Measurements from ENCODE around the gene RPS6KB2.

Gene RPS6KB2

DNA sequence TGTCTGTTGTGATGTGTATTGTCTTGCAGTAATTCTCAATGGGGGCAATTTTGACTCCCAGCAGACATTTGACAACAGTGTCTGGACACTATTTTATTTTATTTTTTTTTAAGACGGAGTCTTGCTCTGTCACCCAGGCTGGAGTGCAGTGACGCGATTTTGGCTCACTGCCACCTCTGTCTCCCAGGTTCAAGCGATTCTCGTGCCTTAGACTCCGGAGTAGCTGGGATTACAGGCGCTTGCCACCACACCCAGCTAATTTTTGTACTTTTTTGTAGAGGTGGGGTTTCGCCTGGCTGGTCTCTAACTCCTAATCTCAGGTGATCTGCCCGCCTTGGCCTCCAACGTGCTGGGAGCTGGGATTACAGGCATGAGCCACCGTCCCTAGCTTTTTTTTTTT, 1.4 kb downstream of the RPS6KB2 start:
- no peak for DNase-seq (ENCODE audit: low read depth in 2 of 2)

DNA sequence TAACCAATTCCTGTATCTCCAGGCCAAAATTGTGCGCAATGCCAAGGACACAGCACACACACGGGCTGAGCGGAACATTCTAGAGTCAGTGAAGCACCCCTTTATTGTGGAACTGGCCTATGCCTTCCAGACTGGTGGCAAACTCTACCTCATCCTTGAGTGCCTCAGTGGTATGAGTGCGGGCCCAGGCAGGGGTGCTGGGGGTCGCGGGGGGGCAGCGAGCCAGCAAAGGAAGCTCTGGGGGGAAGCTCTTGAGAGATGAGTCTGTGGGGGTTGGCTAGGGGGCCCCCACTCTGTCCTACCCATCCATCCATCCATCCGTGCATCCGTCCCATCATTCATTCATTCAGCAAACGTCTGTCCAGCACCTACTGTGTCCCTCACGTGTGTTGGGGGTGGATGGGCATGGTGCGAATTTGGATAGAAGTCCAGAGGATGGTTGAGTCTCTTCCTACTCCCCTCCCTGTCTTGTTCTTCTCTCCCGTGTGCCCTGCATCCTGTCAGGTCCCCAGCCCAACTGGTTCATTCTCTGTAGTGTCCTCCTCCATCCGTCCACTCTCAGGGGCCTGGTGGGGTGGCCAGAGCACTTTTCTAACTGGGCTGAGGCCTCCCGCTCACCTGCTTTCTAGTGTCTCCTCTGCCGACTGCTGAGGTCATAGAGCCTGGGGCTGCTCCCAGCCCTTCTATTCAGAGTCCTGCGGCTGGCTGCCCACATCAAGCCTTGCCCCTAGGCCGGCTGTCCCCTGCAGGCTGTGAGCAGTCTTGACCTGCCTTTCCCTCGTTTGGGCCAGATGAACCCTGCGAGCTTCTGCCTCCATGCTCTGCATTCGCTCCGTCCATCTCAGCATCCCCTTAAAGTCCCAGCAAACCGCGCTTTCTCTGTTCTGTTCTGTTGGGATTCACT, 3.3 kb downstream of the RPS6KB2 start:
- no peak for DNase-seq (ENCODE audit: low read depth in 2 of 2)

DNA sequence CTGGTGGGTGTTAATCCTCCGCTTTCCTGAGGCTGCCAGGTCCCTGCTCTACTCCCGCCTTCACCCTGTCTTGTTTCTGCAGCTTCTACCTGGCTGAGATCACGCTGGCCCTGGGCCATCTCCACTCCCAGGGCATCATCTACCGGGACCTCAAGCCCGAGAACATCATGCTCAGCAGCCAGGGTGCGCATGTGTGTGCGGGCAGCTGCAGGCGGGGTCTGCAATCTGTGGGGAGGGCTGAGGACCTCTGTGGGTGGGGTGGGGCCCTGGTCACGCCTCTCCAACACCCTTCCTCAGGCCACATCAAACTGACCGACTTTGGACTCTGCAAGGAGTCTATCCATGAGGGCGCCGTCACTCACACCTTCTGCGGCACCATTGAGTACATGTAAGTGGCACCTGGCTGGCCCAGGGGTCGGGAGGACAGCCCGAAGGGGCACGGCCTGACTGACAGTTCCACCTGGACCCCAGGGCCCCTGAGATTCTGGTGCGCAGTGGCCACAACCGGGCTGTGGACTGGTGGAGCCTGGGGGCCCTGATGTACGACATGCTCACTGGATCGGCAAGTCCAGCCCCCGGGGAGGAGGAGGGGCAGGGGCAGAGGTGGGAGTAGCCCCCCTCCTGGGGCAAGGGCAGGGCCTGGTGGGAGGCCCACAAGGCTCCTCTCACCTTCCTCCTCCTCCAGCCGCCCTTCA, 4.5 kb downstream of the RPS6KB2 start:
- DNase-seq (ENCODE audit: low read depth in 2 of 2), result no peak

DNA sequence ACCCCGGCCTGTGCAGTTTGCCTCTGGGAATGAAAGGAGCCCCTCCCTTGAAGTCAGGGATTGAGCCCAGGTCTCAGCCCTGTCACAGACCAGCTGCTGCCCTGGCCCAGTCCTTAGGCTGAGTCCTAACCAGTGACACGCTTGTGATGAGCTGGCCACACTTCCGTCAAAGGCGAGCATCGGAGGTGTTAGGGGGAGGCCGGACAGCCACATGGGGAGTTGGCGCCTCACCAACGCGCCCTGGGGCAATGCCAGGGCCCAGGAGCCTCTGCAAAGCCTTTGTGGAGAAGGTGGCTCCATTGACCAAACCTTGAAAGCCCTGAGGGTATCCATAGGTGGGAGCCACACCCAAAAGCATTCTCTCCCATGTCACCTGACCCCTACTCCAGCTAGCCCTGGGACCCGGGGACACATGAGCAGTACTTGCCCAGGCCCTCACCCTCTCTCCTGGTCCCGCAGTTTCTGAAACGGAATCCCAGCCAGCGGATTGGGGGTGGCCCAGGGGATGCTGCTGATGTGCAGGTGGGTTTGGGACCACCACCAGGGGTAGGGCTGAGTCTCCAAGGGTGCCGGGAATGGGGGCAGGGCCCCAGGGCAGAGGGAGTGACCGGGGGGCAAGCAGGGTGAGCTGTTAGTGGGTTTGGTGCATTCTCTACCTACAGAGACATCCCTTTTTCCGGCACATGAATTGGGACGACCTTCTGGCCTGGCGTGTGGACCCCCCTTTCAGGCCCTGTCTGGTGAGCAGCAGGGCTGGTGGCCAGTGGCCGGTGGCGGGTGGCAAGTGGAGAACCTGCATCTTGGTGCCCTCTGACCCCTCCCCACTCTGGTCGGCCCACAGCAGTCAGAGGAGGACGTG, 5.5 kb downstream of the RPS6KB2 start:
- DNase-seq (ENCODE audit: low read depth in 2 of 2), result no peak

DNA sequence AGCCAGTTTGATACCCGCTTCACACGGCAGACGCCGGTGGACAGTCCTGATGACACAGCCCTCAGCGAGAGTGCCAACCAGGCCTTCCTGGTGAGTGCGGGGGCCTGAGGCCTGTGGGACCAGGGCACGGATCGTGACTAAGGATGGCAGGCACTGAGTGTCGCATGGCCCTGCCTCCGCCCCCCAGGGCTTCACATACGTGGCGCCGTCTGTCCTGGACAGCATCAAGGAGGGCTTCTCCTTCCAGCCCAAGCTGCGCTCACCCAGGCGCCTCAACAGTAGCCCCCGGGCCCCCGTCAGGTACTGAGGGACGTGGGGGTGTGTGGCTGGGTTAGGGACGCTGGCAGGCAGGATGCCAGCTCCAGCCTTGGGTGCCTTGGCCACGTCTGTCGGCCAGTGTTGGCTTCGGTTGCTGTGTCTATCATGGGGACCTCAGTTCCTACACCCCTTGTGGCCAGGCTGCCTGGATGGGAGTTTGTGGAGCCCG, 6.1 kb downstream of the RPS6KB2 start:
- no peak for DNase-seq (ENCODE audit: low read depth in 2 of 2)

DNA sequence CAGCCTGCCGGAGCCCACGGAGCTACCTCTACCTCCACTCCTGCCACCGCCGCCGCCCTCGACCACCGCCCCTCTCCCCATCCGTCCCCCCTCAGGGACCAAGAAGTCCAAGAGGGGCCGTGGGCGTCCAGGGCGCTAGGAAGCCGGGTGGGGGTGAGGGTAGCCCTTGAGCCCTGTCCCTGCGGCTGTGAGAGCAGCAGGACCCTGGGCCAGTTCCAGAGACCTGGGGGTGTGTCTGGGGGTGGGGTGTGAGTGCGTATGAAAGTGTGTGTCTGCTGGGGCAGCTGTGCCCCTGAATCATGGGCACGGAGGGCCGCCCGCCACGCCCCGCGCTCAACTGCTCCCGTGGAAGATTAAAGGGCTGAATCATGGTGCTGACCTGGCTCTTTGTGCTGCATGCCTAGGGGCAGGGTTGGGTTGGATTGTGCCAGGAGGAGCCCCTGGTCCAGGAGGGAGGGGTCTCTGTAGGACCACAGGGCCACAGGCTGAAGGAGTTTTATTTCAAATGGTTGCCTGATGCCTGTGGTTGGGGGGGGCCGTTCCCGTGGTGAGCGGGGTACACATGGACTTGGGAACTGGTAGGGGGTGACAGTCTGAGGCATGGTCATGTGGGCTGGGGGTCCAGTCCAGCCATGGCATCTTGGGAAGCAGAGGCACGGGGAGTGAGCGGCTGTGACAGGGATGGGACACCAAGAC, 6.9 kb downstream of the RPS6KB2 start:
- DNase-seq (ENCODE audit: low read depth in 2 of 2), result no peak

DNA sequence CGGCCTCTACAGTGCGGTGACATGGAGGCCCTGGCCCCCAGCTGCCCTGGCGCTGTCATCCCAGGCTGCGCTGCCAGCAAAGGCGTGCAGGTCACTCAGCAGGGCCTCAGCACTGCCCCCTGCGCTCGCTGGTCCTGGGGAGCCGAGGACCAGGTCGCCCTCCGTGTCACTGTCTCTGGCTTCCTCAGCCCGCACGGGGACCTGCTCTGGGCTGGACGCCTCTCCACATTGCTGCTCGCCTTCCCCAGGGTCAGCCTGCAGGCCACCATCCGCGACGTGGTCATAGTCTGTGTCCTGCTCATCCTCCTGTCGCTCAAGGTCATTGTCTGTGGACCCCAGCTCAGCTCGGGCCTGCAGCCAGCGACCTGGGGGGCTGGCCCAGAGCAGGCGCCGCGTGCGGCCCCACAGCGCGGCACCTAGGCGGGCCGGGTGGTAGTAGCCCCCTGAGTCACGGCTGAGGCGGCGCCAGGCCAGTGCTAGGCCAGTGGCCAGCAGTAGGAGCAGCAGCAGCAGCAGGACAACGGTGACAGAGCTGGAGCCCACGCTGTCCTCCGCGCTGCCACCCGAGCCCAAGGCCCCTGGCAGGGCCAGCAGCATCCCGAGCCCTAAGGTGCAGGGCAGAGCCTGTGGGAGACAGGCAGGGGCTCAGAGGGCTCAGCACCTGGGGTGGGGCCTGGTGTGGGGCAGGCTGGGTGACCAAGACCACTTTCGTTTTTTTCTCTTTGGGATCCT, 7.6 kb downstream of the RPS6KB2 start:
- no peak for DNase-seq (ENCODE audit: low read depth in 2 of 2)

DNA sequence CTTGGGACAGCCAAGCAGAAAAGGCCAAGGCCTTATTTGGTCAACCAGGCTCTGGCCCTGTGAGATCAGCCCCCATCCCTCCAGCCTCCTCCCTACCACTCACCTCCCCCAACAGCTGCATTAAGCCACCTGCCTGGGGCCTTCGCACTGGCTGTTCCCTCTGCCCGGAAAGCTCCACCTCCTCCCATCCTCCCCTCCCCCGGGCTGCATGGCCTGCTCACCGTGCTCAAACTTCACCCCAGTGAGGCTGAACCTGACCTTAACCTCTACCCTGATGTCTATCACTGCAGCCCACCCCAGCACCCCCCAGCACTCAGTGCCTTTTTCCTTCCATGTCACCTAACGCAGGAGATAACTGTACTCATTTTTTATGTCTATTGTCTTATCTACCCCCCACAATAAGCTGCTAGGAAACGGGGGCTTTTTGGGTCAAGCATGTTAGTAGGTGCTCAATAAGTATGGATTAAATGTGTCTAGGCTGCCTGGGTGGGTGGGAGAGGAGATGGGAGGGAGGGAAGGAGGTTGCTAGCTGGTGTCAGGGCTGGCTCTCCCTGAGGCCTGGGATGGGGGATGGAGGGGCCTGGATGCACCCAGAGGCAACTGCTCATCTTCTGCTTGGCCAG, 8.3 kb downstream of the RPS6KB2 start:
- DNase-seq (ENCODE audit: low read depth in 2 of 2), result peak; percentile 68 to 74

DNA sequence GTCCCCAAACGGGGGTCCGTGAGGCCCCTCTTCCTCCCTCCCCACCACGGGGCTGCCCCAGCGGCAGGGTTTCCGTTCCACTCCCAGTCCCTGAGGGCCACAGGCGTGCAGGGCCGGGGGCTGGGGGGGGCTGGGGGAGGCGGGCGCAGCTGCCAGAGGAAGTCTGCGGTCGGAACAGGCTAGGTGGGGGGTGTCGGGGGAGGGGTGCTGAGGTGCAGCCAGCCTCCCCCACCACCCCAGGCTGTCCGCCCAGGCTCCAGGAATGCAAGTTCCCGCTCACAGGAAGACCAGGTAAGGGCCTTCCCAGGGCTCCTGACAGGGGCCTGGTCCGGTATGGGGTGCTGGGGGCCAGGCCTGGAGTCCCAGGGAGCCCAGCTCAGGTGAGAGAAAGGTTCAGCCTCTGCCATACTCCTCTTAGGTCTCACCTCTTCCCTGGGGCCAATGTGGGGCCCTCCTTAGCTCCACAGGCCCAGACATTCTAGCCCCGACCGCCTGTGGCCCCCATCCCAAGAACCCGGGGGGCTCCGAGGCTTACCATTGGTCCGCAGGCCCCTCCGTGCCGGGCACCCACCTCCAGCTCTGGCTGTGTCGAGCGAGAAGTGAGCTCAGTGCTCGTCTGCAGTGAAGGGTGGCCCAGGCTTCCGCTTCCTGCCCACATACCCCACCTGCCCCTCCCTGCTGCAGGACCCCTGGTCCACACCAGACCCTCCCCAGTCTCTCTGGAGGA, 9.0 kb downstream of the RPS6KB2 start, which contains the start of gene PTPRCAP:
TSS of gene PTPRCAP (minus strand) at position 601 of the 727 bp plus-strand sequence. CDS start at position 538, 63 bp downstream.
- DNase-seq (ENCODE audit: low read depth in 2 of 2), result peak in 1 of 2 donors; percentile 63

DNA sequence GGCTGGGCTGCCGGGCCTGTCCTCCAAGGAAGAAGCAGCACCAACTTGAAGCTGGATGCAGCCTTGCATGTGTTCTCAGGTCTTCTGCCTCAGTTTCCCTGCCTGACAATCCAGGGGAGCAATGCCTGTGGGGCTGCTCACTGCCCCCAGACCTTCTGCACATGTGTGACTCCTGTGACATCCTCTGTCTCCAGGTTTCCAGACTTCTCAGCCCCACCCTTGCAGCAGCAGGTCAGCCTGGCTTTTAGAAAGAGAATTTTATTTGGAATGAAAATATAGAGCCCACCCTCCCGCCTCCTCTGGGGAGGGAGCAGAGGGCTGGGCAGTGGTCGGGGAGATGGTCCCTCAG, 9.5 kb downstream of the RPS6KB2 start:
- DNase-seq (ENCODE audit: low read depth in 2 of 2), result no peak

DNA sequence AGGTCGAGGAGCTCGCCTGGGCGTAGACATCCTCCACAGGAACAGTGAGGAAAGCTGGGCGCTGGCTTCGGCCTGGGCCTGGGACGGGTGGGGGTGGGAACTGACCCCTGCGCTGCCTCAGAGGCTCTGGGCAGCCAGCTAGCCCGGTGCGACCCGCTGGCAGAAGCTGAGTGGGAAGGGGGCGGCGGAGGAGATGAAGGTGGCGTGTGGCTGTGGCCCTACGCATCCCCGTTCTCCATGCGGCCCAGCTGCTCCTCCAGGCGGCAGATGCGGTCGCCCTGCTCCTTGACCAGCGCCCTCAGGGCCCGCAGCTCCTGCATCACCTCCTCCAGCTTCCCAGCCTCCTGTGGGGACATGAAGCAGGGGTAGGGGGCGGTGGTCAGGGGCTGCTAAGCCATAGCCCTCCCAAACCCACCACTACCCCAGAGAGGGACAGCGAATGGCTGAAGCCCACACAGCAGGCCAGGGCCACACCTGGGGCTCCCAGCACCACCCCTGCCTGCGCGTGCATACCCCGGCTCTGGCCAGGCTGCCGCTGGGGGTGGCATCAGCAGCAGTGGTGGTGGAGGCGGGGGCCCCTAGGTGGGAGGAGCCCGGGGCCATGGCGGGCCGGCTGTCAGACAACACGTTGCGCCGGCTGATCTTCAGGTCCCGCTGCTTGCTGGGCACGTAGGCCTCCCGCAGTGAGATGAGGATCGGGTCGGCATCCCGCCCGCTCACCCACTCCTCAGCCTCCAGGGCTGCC, 10.0 kb downstream of the RPS6KB2 start:
- DNase-seq (ENCODE audit: low read depth in 2 of 2), result peak; percentile 79 to 80

DNA sequence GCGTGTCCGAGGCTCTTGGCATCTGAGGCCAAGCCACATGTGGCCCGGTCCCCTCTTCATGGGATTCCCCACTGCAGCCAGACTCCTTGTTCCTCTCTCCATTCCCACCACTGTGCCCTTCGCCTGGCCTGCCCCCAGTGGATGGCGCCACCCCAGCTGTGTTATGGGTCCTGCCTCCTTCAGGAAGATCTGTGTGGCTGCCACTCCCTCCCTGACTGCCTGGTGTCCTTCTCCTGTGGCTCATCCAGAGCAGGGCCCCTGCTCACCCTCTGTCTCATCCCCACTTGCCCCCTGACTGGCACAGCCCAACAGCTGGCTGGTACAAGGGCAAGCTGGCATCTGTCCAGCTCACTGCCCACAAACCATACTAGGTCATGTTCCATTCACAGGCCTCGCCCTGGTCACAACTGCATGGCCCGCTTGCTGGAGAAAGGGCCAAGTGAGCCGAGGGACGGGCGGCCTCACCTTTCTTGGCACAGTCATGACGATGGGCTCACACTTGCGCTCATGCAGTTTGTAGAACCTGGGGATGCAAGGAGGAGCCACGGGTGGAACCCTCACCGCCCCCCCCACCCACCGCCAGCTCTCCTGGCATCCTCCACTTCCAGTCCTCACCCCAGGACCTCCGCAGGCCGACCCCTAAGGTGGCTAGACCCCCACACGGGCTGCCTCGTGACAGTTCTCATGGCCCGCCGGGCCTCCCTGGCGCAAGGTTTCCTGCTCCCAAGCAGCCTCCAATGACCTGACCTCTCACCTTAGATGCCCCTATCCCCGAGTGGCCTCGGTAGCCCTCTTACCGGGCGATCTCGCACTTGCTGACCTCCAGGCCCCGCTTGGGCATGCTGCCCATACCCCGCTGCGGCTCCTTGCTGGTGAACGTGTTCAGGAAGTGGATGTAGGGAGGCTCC, 11.3 kb downstream of the RPS6KB2 start:
- no peak for DNase-seq (ENCODE audit: low read depth in 2 of 2)

DNA sequence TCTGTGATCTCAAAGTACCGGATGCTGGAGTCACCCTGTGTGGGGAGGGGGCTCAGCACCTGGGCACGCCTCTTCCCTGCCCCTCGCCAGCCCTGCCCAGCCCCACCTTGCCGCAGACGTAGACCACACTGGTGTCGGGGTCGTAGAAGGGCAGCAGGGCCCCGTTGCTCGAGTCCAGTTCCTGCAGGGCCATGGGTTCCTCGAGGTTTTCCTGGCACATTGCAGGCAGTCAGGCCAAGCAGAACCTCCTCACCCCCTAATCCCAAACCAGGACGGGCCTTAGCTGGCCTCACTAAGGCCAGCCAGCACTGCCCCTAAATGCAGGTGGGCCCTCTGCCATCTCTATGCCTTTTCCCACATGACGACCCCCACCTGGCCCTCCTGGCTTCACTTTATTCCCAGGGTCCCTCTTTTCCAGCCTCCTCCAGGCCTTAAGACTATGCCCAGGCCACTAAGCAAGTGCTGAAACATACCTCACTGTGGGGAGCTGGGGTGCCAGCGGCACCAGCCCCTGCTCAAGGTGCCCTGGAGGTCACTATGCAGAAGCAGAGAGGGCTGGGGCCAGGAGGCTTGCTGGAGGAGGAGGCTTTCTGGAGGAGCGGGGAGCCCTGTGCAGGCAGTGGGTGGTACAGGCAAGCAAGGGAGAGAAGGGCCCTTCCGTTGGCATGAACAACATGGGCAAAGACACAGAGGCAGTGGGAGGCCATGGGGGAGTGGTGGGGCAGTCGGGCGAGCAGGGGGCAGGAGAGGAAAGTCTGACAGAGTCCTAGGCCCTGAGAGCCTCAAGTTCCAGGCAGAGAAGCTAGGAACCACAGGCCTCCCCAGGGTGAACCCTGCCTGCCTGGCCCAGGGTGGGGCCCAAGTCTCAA, 12.2 kb downstream of the RPS6KB2 start:
- DNase-seq (ENCODE audit: low read depth in 2 of 2), result no peak

DNA sequence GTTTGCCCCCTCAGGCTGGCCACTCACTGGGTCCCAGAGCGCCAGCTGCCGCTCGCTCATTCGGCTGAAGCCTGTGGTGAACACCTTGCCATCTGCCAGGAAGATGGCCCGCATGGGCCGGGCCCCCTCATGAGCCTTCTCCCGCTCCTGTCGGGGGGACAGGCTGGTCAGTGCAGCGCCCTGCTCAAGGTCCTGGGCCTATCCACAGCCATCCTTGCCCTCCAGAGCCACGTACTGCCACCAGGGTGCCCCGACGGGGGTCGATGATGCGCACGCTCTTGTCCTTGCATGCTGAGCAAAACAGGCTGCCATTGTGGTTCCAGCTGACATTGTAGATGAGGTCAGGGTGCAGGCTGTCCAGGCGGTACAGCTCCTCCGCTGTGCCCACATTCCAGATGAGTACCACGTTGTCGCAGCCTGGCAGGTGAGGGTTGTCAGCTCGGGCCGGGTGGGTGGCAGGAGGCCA, 12.8 kb downstream of the RPS6KB2 start:
- DNase-seq (ENCODE audit: low read depth in 2 of 2), result no peak

DNA sequence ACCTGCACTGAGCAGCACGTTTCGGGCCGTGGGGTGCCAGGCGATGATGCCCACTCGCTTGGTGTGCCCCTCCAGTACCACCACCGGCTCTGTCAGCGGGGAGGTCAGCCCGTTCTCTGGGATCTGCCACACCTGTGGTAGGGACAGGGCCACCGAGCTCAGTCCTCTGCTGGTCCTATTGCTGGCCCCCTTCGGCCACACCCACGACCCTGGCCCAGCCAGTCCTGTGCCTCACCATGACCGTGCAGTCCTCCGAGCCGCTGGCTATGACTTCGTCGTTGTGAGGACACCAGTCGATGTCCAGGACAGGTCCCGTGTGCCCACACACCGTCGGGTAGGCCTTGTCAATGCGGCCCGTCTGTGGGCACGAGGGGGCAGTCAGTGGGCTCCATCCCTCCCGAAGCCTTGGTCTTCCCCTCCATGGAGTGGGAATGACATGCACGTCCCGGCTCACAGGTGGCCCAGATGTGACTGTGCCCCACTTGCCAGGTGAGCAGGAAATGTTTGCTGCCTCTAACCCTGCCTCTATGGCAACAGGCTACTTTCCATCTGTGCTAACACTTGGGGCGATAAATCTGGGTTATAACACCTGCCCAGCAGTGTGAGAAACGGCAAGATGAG, 13.5 kb downstream of the RPS6KB2 start:
- no peak for DNase-seq (ENCODE audit: low read depth in 2 of 2)
